ENCODE measurements around the gene GPC4.
"Not testable (repeated sequence)": the region's sequence is repeated elsewhere in the genome, so short reads cannot be mapped to it uniquely, and the experiment has no call there.

GPC4 gene

GRCh38 chrX:133323431-133323830 is 91.9 kb downstream of the GPC4 start:
- H3K27ac ChIP-seq, result no peak overlapping the region
- TF ChIP-seq CTCF (conservative IDR thresholded peaks at IDR 0.05; ENCODE audit: low read depth), result no peak
- ChIA-PET CTCF (no interaction called here), POLR2A (ENCODE audit: low non-redundant PET) (no interaction called here)
- DNase-seq (ENCODE audit: low spot score), result no peak

GRCh38 chrX:133322269-133322668 is 93.0 kb downstream of the GPC4 start:
- DNase-seq (ENCODE audit: low spot score); H3K27ac ChIP-seq; POLR2A ChIA-PET (ENCODE audit: low non-redundant PET); CTCF ChIA-PET: not testable (repeated sequence)

GRCh38 chrX:133321451-133321850 is 93.8 kb downstream of the GPC4 start:
- TF ChIP-seq CTCF (conservative IDR thresholded peaks at IDR 0.05; ENCODE audit: low read depth), result no peak
- ChIA-PET POLR2A (ENCODE audit: low non-redundant PET) (no interaction called here), CTCF (interaction anchor here (0.7 kb wide), 1 partner anchor 13 kb away, joined by 3 read pairs; no protein-coding TSS in a partner anchor)
- no peak overlapping the region for H3K27ac ChIP-seq
- DNase-seq (ENCODE audit: low spot score), result no peak

- ChIA-PET CTCF (no interaction called here), POLR2A (ENCODE audit: low non-redundant PET) (no interaction called here)
- no peak for DNase-seq (ENCODE audit: low spot score)
- TF ChIP-seq CTCF (conservative IDR thresholded peaks at IDR 0.05; ENCODE audit: low read depth), result no peak
- H3K27ac ChIP-seq, result no peak overlapping the region
These were observed 101.0 kb downstream of the GPC4 start for GRCh38 chrX:133314281-133314680.

- ChIA-PET POLR2A (ENCODE audit: low non-redundant PET) (no interaction called here), CTCF (no interaction called here)
- DNase-seq (ENCODE audit: low spot score), result no peak
- TF ChIP-seq CTCF (conservative IDR thresholded peaks at IDR 0.05; ENCODE audit: low read depth), result no peak
- no peak overlapping the region for H3K27ac ChIP-seq
These were observed 106.8 kb downstream of the GPC4 start for GRCh38 chrX:133308499-133308897.

- POLR2A ChIA-PET (ENCODE audit: low non-redundant PET), result no interaction called here
- no peak for DNase-seq (ENCODE audit: low spot score)
- CTCF ChIA-PET, result interaction anchor here (0.6 kb wide), 1 partner anchor 161 kb away, joined by 4 read pairs; no protein-coding TSS in a partner anchor
- no peak overlapping the region for H3K27ac ChIP-seq
- TF ChIP-seq CTCF (conservative IDR thresholded peaks at IDR 0.05; ENCODE audit: low read depth), result no peak
These were observed 107.4 kb downstream of the GPC4 start for GRCh38 chrX:133307637-133308498.

GRCh38 chrX:133307094-133307493 is 108.2 kb downstream of the GPC4 start:
- H3K27ac ChIP-seq, result no peak overlapping the region
- no peak for TF ChIP-seq CTCF (conservative IDR thresholded peaks at IDR 0.05; ENCODE audit: low read depth)
- DNase-seq (ENCODE audit: low spot score), result no peak
- ChIA-PET CTCF (interaction anchor here (0.6 kb wide), 1 partner anchor 162 kb away, joined by 4 read pairs; no protein-coding TSS in a partner anchor), POLR2A (ENCODE audit: low non-redundant PET) (no interaction called here)
